Neural cell (in vitro differentiated cells): ENCODE measurements around the gene MAML2. TPM values are rescaled to one million over a fixed set of nuclear protein-coding genes. Genes with fewer than 3 reads are reported as not detected.

Experiments
- H2AFZ ChIP-seq: fragments of 200-600, 300-800 bp; sonication (generic), shearing (Covaris generic); 2 replicates; pipeline ENCODE4 v1.6.0; 2014; ENCODE audit warnings: low read depth, mild to moderate bottlenecking, antibody characterized with exemption, low read length, moderate library complexity
- H3F3A ChIP-seq: fragments of 200-600 bp; shearing (Covaris generic); 2 replicates; pipeline ENCODE4 v1.6.1; 2016; ENCODE audit warnings: mild to moderate bottlenecking, moderate library complexity, mixed read lengths, antibody characterized with exemption, low read length; ENCODE audit not compliant: insufficient read depth, poor library complexity, severe bottlenecking
- H3K27ac ChIP-seq: fragments of 200-600, 300-800 bp; sonication (generic), shearing (Covaris generic); 2 replicates; pipeline ENCODE4 v1.5.1; 2014; ENCODE audit warnings: mild to moderate bottlenecking, low read length, moderate library complexity
- H3K27me3 ChIP-seq: fragments of 300-800, 200-600 bp; sonication (generic), shearing (Covaris generic); 2 replicates; pipeline ENCODE4 v1.6.0; 2014; ENCODE audit warnings: mild to moderate bottlenecking, low read depth, low read length, moderate library complexity; ENCODE audit not compliant: insufficient read depth
- H3K36me3 ChIP-seq: fragments of 300-800, 200-600 bp; sonication (generic), shearing (Covaris generic); 2 replicates; pipeline ENCODE4 v1.5.1; 2014; ENCODE audit warnings: mild to moderate bottlenecking, antibody characterized with exemption, low read length, moderate library complexity; ENCODE audit not compliant: insufficient read depth
- H3K4me2 ChIP-seq: fragments of 300-800, 200-600 bp; sonication (generic), shearing (Covaris generic); 2 replicates; pipeline ENCODE4 v1.6.0; 2014; ENCODE audit warnings: mild to moderate bottlenecking, low read length
- H3K4me3 ChIP-seq: fragments of 300-800, 200-600 bp; sonication (generic), shearing (Covaris generic); 2 replicates; pipeline ENCODE4 v1.5.1; 2014; ENCODE audit warnings: mild to moderate bottlenecking, low read length, moderate library complexity
- H3K79me2 ChIP-seq: fragments of 200-600 bp; shearing (Covaris generic); replicated peaks from 2 replicates; pipeline ENCODE4 v1.6.0; 2014; ENCODE audit warnings: mild to moderate bottlenecking, low read length, moderate library complexity; ENCODE audit not compliant: insufficient read depth
- H3K9ac ChIP-seq: fragments of 300-800, 200-600 bp; sonication (generic), shearing (Covaris generic); 2 replicates; pipeline ENCODE4 v1.6.1; 2016; ENCODE audit warnings: mild to moderate bottlenecking, low read length, mixed read lengths
- H3K9me2 ChIP-seq: fragments of 200-600 bp; shearing (Covaris generic); 2 replicates; pipeline ENCODE4 v1.6.1; 2016; ENCODE audit warnings: mild to moderate bottlenecking, low read length, mixed read lengths; ENCODE audit not compliant: insufficient read depth
- H3K9me3 ChIP-seq: fragments of 200-600, 300-800 bp; sonication (generic), shearing (Covaris generic); 2 replicates; pipeline ENCODE4 v1.6.1; 2016; ENCODE audit warnings: mild to moderate bottlenecking, mixed run types, low read length, moderate library complexity, mixed read lengths
- H4K20me1 ChIP-seq: fragments of 200-600 bp; shearing (Covaris generic); 2 replicates; pipeline ENCODE4 v1.6.1; 2016; ENCODE audit warnings: mild to moderate bottlenecking, mixed run types; ENCODE audit not compliant: insufficient read depth
- CTCF ChIP-seq: fragments of 450-650 bp; IDR thresholded peaks from 2 replicates; pipeline ENCODE4 v1.5.1; 2014; ENCODE audit warnings: antibody characterized with exemption, mild to moderate bottlenecking, moderate library complexity; ENCODE audit not compliant: poor library complexity, severe bottlenecking
- EP300 ChIP-seq: fragments of 450-650 bp; conservative IDR thresholded peaks from 2 replicates; pipeline ENCODE4 v1.6.1; 2014; ENCODE audit warnings: antibody characterized with exemption, mild to moderate bottlenecking, moderate library complexity; ENCODE audit not compliant: poor library complexity, severe bottlenecking
- EZH2 ChIP-seq: fragments of 200-600, 300-800 bp; shearing (Covaris generic), sonication (generic); IDR thresholded peaks from 2 replicates; pipeline ENCODE4 v1.6.1; 2014; ENCODE audit warnings: antibody characterized with exemption, low read length, borderline replicate concordance, mild to moderate bottlenecking; ENCODE audit not compliant: insufficient read depth, poor library complexity, severe bottlenecking
- MXI1 ChIP-seq: fragments of 450-650 bp; conservative IDR thresholded peaks from 2 replicates; pipeline ENCODE4 v1.6.1; 2014; ENCODE audit warnings: antibody characterized with exemption, mild to moderate bottlenecking; ENCODE audit not compliant: poor library complexity, severe bottlenecking
- POLR2AphosphoS5 ChIP-seq: IDR thresholded peaks from 2 replicates; pipeline ENCODE4 v1.6.1; 2012
- RAD21 ChIP-seq: fragments of 450-650 bp; conservative IDR thresholded peaks from 2 replicates; pipeline ENCODE4 v1.6.1; 2014; ENCODE audit warnings: antibody characterized with exemption, mild to moderate bottlenecking, moderate library complexity
- REST ChIP-seq: IDR thresholded peaks from 2 replicates; pipeline ENCODE4 v1.6.1; 2012; ENCODE audit warnings: borderline replicate concordance
- SMC3 ChIP-seq: fragments of 450-650 bp; conservative IDR thresholded peaks from 2 replicates; pipeline ENCODE4 v1.6.1; 2014; ENCODE audit warnings: antibody characterized with exemption, mild to moderate bottlenecking, moderate library complexity; ENCODE audit not compliant: poor library complexity
- TAF1 ChIP-seq: IDR thresholded peaks from 2 replicates; pipeline ENCODE4 v1.6.1; 2012; ENCODE audit warnings: low read depth
- polyA plus RNA-seq: library from polyadenylated mRNA; depleted of rRNA; stranded (reverse); fragments of >200 nt; gene quantifications from 2 replicates; pipeline ENCODE4 v1.2.3, GENCODE V29; 2014

MAML2 gene
- polyA plus RNA-seq, 1 donor from 2014 or later: 3.6 TPM

GRCh38 chr11:96290031-96290430 lies 53.0 kb downstream of the MAML2 start:
- no peak for TF ChIP-seq POLR2AphosphoS5
- no peak for TF ChIP-seq EP300
- TF ChIP-seq SMC3: no peak
- no peak for TF ChIP-seq MXI1
- TF ChIP-seq CTCF: no peak
- no peak for TF ChIP-seq REST
- no peak for TF ChIP-seq EZH2
- TF ChIP-seq TAF1: no peak
- no peak for TF ChIP-seq RAD21
- no peaks in the 10 kb centered on the region for H3K9me3 ChIP-seq
- no peak overlapping the region for H3K27ac ChIP-seq
- H3K9me2 ChIP-seq: no peaks in the 10 kb centered on the region
- no peaks in the 10 kb centered on the region for H3K36me3 ChIP-seq
- no peak overlapping the region for H2AFZ ChIP-seq
- no peak overlapping the region for H3K4me2 ChIP-seq
- no peaks in the 10 kb centered on the region for H3K27me3 ChIP-seq
- H3K79me2 ChIP-seq: peaks cover 3% of the 10 kb centered on the region
- H3K4me3 ChIP-seq: no peak overlapping the region
- no peak overlapping the region for H3K9ac ChIP-seq
- no peaks in the 10 kb centered on the region for H3F3A ChIP-seq
- H4K20me1 ChIP-seq: no peaks in the 10 kb centered on the region

- Histone ChIP-seq H3K9me2 (no peaks in the 10 kb centered on the region), H4K20me1 (no peaks in the 10 kb centered on the region), H3K4me2 (no peak overlapping the region), H2AFZ (no peak overlapping the region), H3F3A (no peaks in the 10 kb centered on the region), H3K79me2 (peaks cover 3% of the 10 kb centered on the region), H3K27me3 (no peaks in the 10 kb centered on the region), H3K4me3 (no peak overlapping the region), H3K9me3 (no peaks in the 10 kb centered on the region), H3K36me3 (no peaks in the 10 kb centered on the region), H3K27ac (no peak overlapping the region), H3K9ac (no peak overlapping the region)
- no peak for TF ChIP-seq SMC3
- no peak for TF ChIP-seq RAD21
- no peak for TF ChIP-seq CTCF
- no peak for TF ChIP-seq EP300
Measured at GRCh38 chr11:96288915-96289314, 54.1 kb downstream of the MAML2 start.
